Fibroblast of peridontal ligament (primary cell): ENCODE data around the gene MAP7D3.
"Not testable (repeated sequence)": the region's sequence is repeated elsewhere in the genome, so short reads cannot be mapped to it uniquely, and the experiment has no call there.

Source experiments
- DNase-seq: peaks from one replicate; pipeline ENCODE4 v3.0.0-alpha.2; 2010; ENCODE audit errors: extremely low read depth

Gene MAP7D3

DNA sequence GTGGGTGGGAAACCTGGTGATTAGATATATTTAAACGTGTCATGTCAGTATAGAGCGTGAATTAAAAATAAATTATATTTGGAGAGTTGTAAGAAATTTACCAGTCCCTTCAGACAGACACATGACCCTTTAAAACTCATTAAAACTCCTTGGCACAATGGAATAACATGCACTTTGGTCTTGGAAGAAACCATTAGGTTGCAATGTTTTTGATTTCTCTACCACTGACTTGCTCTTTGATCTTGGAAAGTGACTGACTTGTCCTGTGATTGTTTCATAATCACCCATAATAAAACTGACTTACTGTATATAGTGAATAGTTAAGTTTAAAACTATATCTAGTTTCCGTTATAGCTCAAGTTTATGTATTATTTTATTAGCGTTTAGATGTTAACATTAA is 68.0 kb downstream of the MAP7D3 start:
- no peak for DNase-seq

DNA sequence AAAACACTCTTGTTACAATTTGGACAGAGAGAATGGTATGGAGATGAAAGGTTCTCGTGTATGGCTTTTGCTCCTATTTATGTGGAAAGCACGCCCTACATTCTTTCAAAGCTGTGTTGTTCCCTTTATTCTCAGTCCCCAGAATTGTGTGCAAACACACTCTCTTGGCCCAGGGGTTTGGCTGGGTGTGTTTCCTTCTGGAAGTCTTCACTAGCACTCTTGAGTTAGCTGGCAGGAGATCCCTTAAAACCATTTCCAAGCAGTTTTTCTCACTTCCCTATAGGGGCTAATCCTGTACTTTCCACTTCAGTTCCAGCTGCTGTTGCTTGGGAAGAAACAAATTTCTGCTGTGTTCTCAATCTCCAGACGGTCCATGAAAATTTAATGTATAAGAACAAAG is 68.8 kb downstream of the MAP7D3 start:
- DNase-seq, result no peak

DNA sequence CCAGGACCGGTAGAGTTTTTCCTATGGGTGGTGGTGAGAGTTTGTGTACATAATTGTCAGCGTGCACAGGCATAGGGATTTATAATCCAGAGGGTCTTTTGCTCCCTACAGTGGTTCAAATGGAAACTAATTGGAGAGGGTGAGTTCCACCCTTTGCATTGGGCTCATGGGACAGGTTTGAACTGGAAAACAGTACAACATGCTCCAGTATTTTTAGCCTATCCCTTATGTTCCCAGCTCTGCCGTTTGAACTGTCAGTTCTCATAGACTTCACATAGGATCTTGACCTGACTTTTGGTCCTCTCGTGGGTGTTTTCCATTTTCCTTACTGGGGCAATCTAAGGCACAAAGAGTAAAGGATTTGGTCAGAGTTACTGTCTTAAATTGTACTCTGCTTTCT is 72.1 kb downstream of the MAP7D3 start:
- DNase-seq, result no peak

DNA sequence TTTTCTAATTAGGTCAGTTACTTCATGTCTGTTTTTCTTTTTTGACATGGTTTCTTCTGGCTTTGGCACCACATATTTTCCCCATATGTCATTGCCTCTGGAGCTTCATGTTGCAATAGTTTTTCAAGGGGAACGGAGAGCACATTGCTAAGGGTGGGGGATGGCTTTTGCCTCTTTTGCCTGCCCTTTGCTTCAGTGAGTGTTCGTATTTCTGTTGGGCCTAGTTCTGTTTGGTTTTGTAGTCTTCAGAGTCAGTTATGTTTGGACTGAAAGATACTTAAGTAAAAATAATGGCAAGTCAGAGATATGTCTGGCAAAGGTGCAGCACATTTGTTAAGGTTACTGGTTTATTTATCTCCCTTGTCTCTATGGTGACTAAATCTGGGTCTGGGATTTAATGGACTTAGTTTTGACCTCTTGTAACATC is 74.8 kb downstream of the MAP7D3 start:
- peak; percentile 95 for DNase-seq

DNA sequence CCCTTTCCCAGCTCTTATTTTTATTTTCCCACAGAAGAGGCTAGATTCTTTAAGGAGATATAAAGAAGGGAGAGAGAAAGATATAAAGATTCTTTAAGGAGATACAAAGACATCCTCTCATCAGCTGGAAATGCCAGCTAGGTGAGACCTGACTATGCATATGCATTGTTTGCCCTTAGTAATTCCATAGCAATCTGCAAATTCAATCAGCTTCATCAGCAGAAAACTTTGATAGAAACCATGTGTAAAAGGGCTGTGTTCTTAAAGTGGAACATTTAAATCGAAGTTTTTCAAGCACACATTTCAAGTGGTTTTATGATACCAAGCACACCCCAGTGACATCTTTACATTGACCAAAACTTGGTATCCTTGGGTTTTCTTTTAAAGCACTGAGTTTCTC is 79.8 kb downstream of the MAP7D3 start:
- DNase-seq, result no peak

DNA sequence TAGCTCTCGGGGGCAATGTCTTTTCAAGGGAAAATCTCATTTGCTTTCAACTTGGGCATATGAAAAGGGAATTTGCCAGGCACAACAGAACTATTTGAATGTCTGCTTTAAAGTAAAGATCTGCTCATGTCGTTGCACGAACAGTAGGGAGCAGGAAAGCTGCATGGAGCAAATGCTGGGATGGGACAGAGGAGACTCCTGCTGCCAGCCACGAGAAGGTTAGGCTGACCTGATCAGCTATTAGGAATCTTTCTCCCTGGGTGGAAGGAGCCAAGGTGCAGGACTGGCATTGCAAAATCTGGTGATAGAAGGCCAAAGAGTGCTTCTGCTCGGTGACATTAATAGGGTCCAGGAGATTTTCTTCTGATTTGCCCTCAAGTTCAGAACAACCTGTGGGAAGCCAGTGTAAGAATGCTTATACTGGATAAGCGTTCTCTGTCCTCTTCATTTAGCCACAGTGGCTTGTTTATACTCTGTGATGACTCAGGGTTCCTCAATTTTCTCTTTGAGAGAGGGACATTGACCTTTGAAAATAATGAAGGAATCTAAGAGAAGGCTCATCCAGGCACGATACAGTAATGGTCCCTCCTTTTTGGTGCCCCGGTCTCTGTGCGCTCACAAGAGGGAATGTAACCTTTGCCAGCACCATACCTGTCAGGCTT is 80.9 kb downstream of the MAP7D3 start:
- DNase-seq, result no peak

DNA sequence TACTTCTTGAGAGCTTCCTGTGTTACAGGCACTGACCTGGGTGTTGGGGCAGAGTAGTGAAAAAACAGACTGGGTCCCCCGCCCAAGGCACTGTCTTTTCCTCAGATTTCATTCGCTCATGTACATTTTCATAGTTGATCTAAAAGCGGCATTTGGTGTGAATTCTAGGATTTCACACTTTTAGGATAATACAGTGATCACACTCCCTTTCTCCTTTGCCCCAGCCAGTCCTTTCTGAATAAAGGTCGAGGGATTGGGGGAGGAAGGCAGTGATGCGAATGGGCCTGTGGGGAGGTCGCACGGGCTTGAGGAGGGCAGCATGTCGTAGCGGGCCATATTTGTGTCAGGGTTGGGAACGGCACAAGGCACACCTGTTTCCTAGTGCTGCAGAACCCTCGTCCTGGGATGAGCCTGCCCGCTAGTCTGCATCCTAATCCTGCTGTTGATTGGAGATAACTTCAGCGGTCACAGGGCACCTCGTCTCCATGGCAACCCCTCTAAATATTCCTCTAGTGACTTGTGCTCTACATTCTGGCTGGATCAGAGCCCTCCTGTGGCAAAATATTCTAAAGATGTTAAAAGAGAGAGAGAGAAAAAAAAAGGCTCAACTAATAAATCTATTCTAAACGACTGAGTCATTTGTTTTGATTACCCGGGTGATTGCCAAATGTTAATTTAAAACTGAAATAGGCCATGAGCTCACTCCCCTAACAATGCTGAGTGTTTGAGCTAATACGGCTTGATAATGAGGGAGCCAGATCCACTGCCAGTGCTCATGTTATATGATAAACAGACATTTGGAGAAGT is 82.1 kb downstream of the MAP7D3 start:
- peak; percentile 98 for DNase-seq

DNA sequence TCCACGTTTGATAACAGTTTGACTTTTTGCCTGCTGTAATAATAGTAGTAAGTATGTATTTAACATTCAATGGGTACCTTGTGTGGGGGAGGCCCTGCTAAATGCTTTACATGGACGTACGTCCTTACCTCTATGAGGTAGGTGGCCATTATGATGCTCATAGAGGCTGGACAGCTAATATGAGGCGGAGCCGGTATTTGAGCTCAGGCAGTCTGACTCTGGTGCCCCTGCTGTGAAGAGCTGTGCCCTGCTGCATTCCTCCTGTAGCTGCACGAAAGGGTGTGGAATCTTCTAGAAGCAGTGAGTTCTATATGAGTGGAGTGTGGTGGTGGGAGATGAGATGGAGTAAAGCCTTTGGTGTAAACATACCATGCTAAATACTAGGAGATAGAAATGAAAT is 83.2 kb downstream of the MAP7D3 start:
- DNase-seq, result not testable (repeated sequence)

DNA sequence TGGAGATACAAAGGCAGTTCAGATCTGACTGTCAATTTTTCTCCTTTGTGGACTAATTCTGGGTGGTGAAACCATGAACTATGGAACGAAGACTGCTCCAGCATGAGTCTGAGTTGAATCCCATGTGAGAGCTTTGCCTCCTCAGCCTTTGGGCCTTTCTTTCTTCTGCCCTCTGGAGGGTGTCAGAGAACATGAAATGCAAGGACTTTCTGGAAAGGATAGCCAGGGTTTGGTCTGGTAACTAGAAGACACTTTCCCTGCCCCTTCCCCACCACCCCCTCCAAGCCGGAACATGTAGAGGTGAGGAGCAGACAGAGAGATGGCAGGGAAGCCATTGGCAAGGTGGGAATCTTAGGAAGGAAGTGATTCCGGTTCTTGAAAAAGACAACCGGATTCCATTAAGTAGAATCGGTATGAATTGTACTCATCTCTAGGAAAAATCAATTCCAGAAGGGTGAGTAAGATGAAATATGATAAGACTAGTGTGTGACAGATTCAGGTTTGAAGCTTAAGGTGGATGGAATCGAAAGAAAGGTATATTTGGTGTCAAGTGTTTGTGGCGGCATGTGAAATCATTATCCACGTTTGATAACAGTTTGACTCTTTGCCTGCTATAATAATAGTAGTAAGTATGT is 84.9 kb downstream of the MAP7D3 start:
- DNase-seq, result peak; percentile 65

DNA sequence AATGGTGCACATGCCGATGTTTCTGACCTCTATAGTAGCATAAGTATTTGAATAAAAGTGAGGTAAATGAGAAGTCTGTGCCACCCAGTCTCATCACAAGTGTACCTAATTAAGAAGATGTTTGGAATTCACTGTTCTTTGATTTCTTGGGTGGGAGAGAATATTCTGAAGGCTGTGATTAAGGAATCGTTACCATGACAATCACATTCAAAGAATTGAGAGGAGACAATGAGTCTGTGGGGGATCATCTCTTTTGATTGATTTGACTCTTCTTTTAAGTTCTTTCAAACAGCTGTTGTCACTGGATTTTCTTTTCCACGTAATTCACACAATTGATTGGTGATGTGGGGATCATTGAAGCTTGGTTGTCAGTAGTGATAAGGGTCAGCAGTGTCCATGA is 85.8 kb downstream of the MAP7D3 start:
- no peak for DNase-seq

DNA sequence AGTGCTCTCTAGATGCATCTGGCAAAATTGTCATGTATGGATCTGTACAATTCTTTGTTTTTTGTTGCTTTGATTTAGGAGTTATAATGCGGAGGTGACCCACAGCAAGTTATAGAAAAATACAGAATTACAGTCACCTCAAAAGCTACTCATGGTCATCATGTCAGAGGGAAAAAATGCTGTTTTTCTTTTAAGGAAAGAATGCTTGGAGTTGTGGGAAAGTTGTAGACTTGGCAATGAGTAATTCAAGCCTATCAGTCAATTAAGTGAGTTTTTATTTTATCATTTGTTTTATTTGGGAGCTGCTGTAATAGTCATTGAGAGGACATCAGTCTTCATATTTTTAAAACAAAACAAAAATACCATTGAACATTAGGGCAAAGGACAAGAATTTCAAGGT is 87.5 kb downstream of the MAP7D3 start:
- no peak for DNase-seq
